NB4 (cell line): Measurements from ENCODE around the gene HK3.

ENCODE experiments used
- CTCF ChIP-seq: IDR thresholded peaks from one replicate; pipeline ENCODE4 v1.5.1; 2012; ENCODE audit warnings: low read depth, low read length
- MYC ChIP-seq: IDR thresholded peaks from 2 replicates; pipeline ENCODE4 v1.6.1; 2011; ENCODE audit warnings: low read depth, low read length

GRCh38 chr5:176921714-176922113 lies 22.6 kb upstream of the HK3 start:
- TF ChIP-seq CTCF (no peak), MYC (no peak)
